OCI-LY1 (cell line): Measurements from ENCODE around the gene HOXA9.

ENCODE experiments used
- H2AFZ ChIP-seq: fragments of 200-600 bp; sonication (generic), shearing (Covaris generic); 2 replicates; pipeline ENCODE4 v1.6.0; 2014; ENCODE audit warnings: antibody characterized with exemption, mild to moderate bottlenecking, low read length
- H3F3A ChIP-seq: fragments of 200-600 bp; sonication (generic), shearing (Covaris generic); 2 replicates; pipeline ENCODE4 v1.6.0; 2014; ENCODE audit warnings: mild to moderate bottlenecking, antibody characterized with exemption, low read length, moderate library complexity; ENCODE audit not compliant: insufficient read depth
- H3K27ac ChIP-seq: fragments of 200-600 bp; sonication (generic); 2 replicates; pipeline ENCODE4 v1.5.1; 2014; ENCODE audit warnings: low read length, mixed run types, mild to moderate bottlenecking, low read depth; ENCODE audit not compliant: poor library complexity, severe bottlenecking
- H3K27me3 ChIP-seq: fragments of 200-600 bp; sonication (generic); 2 replicates; pipeline ENCODE4 v1.6.0; 2014; ENCODE audit warnings: antibody characterized with exemption, mild to moderate bottlenecking, low read length, moderate library complexity; ENCODE audit not compliant: insufficient read depth
- H3K36me3 ChIP-seq: fragments of 200-600 bp; sonication (generic); 2 replicates; pipeline ENCODE4 v1.6.1; 2014; ENCODE audit warnings: mild to moderate bottlenecking, antibody characterized with exemption, low read length, moderate library complexity, mixed read lengths; ENCODE audit not compliant: insufficient read depth
- H3K4me1 ChIP-seq: fragments of 200-600 bp; sonication (generic); 2 replicates; pipeline ENCODE4 v1.5.1; 2014; ENCODE audit warnings: mild to moderate bottlenecking, low read length, moderate library complexity; ENCODE audit not compliant: insufficient read depth, severe bottlenecking
- H3K4me2 ChIP-seq: fragments of 200-600 bp; sonication (generic), shearing (Covaris generic); 2 replicates; pipeline ENCODE4 v1.6.1; 2014; ENCODE audit warnings: low read length
- H3K4me3 ChIP-seq: fragments of 200-600 bp; sonication (generic); 2 replicates; pipeline ENCODE4 v1.5.1; 2014; ENCODE audit warnings: low read length, low read depth, mild to moderate bottlenecking, mixed read lengths; ENCODE audit not compliant: poor library complexity, severe bottlenecking
- H3K79me2 ChIP-seq: fragments of 200-600 bp; shearing (Covaris generic); 2 replicates; pipeline ENCODE4 v1.6.1; 2016; ENCODE audit warnings: mixed run types, low read length, mixed read lengths; ENCODE audit not compliant: insufficient read depth
- H3K9ac ChIP-seq: fragments of 200-600 bp; sonication (generic), shearing (Covaris generic); 2 replicates; pipeline ENCODE4 v1.6.1; 2014; ENCODE audit warnings: mild to moderate bottlenecking, low read length, mixed read lengths
- H3K9me2 ChIP-seq: fragments of 200-600 bp; sonication (generic), shearing (Covaris generic); 2 replicates; pipeline ENCODE4 v1.6.1; 2014; ENCODE audit warnings: low read depth, mild to moderate bottlenecking, low read length, mixed read lengths
- H3K9me3 ChIP-seq: fragments of 200-600 bp; shearing (Covaris generic); 2 replicates; pipeline ENCODE4 v1.6.1; 2014; ENCODE audit warnings: low read length, mixed read lengths
- H4K20me1 ChIP-seq: fragments of 200-600 bp; sonication (generic), shearing (Covaris generic); 2 replicates; pipeline ENCODE4 v1.6.0; 2016; ENCODE audit warnings: mild to moderate bottlenecking, low read length; ENCODE audit not compliant: insufficient read depth
- EZH2 ChIP-seq: fragments of 200-600 bp; sonication (generic), shearing (Covaris generic); IDR thresholded peaks from 2 replicates; pipeline ENCODE4 v1.8.0; 2017; ENCODE audit warnings: borderline replicate concordance, mixed run types, mild to moderate bottlenecking, antibody characterized with exemption, low read length, moderate library complexity, mixed read lengths
- TF ChIP-seq, protein P1 (sequence below): fragments of 200-600 bp; sonication (generic), shearing (Covaris generic); IDR thresholded peaks from 2 replicates; pipeline ENCODE4 v1.5.1; 2017; ENCODE audit warnings: mild to moderate bottlenecking, antibody characterized with exemption, low read length, moderate library complexity, mixed read lengths

The HOXA9 gene

DNA sequence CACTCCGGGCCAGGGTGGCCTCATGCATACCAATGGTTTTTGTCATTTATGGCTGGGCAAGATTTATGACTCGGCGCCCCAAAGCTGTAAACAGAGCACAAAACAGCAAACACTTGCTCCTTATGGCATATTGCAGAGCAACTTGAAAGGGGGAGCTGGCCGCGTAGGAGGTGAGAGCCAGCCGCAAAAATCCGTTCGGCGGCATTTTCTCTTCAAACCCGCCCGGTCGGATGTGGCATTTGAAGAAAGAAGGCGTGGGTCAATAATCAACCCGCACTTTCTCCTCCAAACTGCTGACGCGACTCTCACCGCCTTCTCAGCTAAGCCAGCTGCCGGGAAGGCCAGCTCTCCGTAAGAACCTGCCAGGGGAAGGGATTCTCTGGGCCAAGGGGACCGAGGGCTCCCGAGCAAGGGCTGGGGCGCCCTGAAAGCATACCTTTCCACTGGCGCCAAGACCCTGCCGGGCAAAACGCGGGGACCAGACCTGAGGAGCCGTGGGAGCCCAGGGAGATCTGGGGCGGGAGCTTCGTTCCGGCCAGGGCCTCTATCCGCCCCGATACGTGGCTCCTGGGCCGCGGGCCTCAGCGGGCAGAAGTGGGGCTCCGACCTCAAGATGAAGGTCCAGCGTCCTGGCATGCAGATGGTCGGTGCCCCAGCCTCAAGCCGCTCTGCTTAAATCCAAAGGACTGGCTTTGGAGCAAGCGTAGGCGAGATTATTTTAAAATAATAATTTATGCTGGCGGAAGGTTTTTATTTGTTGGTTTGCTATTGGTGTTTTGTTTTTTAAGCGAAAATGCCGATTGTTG is 49.9 kb downstream of the HOXA9 start:
- Histone ChIP-seq H3K27ac (no peak overlapping the region), H3K9ac (no peak overlapping the region), H3K9me3 (no peaks in the 10 kb centered on the region), H2AFZ (no peak overlapping the region), H3K9me2 (no peaks in the 10 kb centered on the region), H3K4me2 (no peak overlapping the region), H3F3A (no peaks in the 10 kb centered on the region), H3K36me3 (no peaks in the 10 kb centered on the region), H3K4me1 (no peaks in the 10 kb centered on the region), H3K4me3 (no peak overlapping the region), H3K27me3 (no peaks in the 10 kb centered on the region), H3K79me2 (no peaks in the 10 kb centered on the region), H4K20me1 (no peaks in the 10 kb centered on the region)
- TF ChIP-seq, protein P1, sequence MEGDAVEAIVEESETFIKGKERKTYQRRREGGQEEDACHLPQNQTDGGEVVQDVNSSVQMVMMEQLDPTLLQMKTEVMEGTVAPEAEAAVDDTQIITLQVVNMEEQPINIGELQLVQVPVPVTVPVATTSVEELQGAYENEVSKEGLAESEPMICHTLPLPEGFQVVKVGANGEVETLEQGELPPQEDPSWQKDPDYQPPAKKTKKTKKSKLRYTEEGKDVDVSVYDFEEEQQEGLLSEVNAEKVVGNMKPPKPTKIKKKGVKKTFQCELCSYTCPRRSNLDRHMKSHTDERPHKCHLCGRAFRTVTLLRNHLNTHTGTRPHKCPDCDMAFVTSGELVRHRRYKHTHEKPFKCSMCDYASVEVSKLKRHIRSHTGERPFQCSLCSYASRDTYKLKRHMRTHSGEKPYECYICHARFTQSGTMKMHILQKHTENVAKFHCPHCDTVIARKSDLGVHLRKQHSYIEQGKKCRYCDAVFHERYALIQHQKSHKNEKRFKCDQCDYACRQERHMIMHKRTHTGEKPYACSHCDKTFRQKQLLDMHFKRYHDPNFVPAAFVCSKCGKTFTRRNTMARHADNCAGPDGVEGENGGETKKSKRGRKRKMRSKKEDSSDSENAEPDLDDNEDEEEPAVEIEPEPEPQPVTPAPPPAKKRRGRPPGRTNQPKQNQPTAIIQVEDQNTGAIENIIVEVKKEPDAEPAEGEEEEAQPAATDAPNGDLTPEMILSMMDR, result no peak
- TF ChIP-seq EZH2, result no peak

DNA sequence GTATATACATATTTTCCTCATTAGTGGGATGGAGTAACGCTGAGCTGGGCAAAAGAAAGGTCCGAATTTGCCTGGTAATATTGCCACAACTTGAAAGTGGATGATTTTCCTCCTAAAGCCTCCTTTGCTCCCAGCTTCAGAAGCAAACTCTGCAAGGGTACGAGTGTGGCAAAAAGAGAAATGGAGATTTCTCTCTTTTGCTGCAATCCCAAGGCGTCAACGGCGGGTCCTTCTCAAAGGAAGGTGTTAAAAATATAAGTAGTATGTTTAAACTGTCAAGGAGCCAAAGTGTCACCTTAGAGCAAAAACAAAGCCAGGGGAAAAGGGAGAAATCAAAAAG is 50.5 kb downstream of the HOXA9 start:
- no peaks in the 10 kb centered on the region for H4K20me1 ChIP-seq
- no peaks in the 10 kb centered on the region for H3K9me2 ChIP-seq
- H3K9me3 ChIP-seq, result no peaks in the 10 kb centered on the region
- H3F3A ChIP-seq, result no peaks in the 10 kb centered on the region
- H3K9ac ChIP-seq, result no peak overlapping the region
- H3K27ac ChIP-seq, result no peak overlapping the region
- no peak overlapping the region for H3K4me2 ChIP-seq
- H3K36me3 ChIP-seq, result no peaks in the 10 kb centered on the region
- H3K79me2 ChIP-seq, result no peaks in the 10 kb centered on the region
- no peaks in the 10 kb centered on the region for H3K27me3 ChIP-seq
- no peak for TF ChIP-seq EZH2
- TF ChIP-seq, protein P1, result no peak
- no peaks in the 10 kb centered on the region for H3K4me1 ChIP-seq
- H2AFZ ChIP-seq, result no peak overlapping the region
- no peak overlapping the region for H3K4me3 ChIP-seq

DNA sequence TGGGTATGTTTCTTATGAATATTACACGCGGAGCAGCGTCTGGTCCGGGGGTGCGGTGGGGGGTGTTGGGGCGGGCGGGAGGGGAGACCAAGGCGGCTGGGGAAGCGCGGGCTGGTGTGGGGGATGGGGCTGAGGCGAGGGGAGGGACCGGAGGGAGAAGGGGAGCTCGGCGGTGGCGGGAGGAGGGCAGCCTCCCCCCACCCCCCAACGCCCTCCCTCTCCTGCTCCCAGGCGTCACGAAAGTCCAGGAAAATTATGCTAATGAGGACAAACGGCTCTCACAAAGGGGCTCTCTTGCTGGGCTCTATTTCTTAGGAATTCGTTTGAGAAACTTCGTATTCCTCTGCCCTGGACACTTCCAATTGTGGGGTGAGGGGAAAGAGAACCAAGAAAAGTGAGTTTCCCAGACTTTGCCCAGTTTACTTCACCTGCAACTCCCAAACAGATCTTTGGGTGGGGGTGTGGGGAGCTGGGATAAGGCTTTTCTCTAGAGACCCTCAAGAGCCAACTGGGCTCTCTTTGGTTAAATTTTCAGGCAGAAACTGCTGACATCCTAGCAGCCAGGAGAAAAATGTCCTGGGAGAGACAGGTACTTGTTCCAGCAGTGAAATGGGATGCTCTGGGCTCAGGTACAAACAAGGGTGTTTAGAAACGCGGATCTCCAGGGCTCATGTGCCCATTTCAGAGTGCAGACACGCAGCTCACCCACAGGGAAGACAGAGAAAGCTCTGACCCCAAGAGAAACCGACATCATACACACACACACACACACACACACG is 51.2 kb downstream of the HOXA9 start:
- TF ChIP-seq, protein P1, result no peak
- no peak for TF ChIP-seq EZH2
- Histone ChIP-seq H3K36me3 (no peaks in the 10 kb centered on the region), H3K4me2 (no peak overlapping the region), H3K27ac (no peak overlapping the region), H3K27me3 (no peaks in the 10 kb centered on the region), H3F3A (no peaks in the 10 kb centered on the region), H3K79me2 (no peaks in the 10 kb centered on the region), H4K20me1 (no peaks in the 10 kb centered on the region), H2AFZ (no peak overlapping the region), H3K9ac (no peak overlapping the region), H3K4me3 (no peak overlapping the region), H3K4me1 (no peaks in the 10 kb centered on the region), H3K9me3 (no peaks in the 10 kb centered on the region), H3K9me2 (no peaks in the 10 kb centered on the region)
